ENCODE measurements around the gene FAM131A. TPM values are rescaled to one million over a fixed set of nuclear protein-coding genes. Genes with fewer than 3 reads are reported as not detected.

Gene FAM131A
- total and polyA plus RNA-seq, 9 of the 15 experiments (the other 6 are each of a cell fraction or from before 2014, with no cell fraction given): 0.48 to 11.1 (median 4.3) TPM

DNA sequence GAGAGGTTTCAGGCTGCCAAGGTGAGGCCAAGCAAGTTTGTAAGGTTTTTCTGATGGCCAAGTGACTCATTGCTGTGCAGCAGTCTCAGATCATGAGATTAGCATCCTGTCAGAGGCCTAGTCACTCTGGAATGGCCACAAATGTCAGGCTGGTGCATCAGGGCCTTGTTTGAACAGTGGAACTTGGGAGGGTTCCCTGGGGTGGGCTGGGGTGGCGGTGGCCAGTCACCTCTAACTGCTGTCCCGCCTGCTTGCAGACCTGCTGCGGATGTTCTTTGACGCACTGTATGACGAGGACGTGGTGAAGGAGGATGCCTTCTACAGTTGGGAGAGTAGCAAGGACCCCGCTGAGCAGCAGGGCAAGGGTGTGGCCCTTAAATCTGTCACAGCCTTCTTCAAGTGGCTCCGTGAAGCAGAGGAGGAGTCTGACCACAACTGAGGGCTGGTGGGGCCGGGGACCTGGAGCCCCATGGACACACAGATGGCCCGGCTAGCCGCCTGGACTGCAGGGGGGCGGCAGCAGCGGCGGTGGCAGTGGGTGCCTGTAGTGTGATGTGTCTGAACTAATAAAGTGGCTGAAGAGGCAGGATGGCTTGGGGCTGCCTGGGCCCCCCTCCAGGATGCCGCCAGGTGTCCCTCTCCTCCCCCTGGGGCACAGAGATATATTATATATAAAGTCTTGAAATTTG lies 2.8 kb upstream of the FAM131A start (continued):
- TF ChIP-seq KLF13 (tag; IDR thresholded peaks at IDR 0.05; ENCODE audit: borderline replicate concordance, low read depth) (0 out of 2 replicates have a peak, but pooled peaks have one; percentile 29), L3MBTL2 (IDR thresholded peaks at IDR 0.05) (0 out of 2 replicates have a peak, but pooled peaks have one; percentile 13), CREB1 (IDR thresholded peaks at IDR 0.05) (peak; percentile 43; the same call in 1 of the 2 replicates), CREB1 (CRISPR knock-in tag; IDR thresholded peaks at IDR 0.05) (peak; percentile 15; the same call in 1 of the 2 replicates), ZNF282 (CRISPR knock-in tag; IDR thresholded peaks at IDR 0.05) (no peak), ZNF699 (CRISPR knock-in tag; IDR thresholded peaks at IDR 0.05; ENCODE audit: insufficient replicate concordance) (no peak), ZBTB2 (IDR thresholded peaks at IDR 0.05) (no peak), HLTF (IDR thresholded peaks at IDR 0.05) (no peak), ETV1 (tag; conservative IDR thresholded peaks at IDR 0.05; ENCODE audit: low read depth) (peak; percentile 42; the same call in 1 of the 2 replicates), HMGN3 (IDR thresholded peaks at IDR 0.05; ENCODE audit: borderline replicate concordance, extremely low read depth, insufficient read length, low read depth, low read length) (no peak), RBM34 (IDR thresholded peaks at IDR 0.05; ENCODE audit: borderline replicate concordance, insufficient read depth, low read length) (no peak), GATA2 (CRISPR knock-in tag; IDR thresholded peaks at IDR 0.05) (peak; percentile 87), SNAPC5 (CRISPR knock-in tag; IDR thresholded peaks at IDR 0.05) (no peak), AFF1 (IDR thresholded peaks at IDR 0.05; ENCODE audit: low read depth in 1 of 2, partially characterized antibody in 2 of 2) (no peak), CREM (IDR thresholded peaks at IDR 0.05; ENCODE audit: low read depth) (0 out of 2 replicates have a peak, but pooled peaks have one; percentile 49)
- TF ChIP-seq, protein P1, sequence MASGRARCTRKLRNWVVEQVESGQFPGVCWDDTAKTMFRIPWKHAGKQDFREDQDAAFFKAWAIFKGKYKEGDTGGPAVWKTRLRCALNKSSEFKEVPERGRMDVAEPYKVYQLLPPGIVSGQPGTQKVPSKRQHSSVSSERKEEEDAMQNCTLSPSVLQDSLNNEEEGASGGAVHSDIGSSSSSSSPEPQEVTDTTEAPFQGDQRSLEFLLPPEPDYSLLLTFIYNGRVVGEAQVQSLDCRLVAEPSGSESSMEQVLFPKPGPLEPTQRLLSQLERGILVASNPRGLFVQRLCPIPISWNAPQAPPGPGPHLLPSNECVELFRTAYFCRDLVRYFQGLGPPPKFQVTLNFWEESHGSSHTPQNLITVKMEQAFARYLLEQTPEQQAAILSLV (tag; IDR thresholded peaks at IDR 0.05): no peak
- TF ChIP-seq, protein P2, sequence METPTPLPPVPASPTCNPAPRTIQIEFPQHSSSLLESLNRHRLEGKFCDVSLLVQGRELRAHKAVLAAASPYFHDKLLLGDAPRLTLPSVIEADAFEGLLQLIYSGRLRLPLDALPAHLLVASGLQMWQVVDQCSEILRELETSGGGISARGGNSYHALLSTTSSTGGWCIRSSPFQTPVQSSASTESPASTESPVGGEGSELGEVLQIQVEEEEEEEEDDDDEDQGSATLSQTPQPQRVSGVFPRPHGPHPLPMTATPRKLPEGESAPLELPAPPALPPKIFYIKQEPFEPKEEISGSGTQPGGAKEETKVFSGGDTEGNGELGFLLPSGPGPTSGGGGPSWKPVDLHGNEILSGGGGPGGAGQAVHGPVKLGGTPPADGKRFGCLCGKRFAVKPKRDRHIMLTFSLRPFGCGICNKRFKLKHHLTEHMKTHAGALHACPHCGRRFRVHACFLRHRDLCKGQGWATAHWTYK (CRISPR knock-in tag; IDR thresholded peaks at IDR 0.05): no peak
